ENCODE data around the gene BBLN.

Gene BBLN

DNA sequence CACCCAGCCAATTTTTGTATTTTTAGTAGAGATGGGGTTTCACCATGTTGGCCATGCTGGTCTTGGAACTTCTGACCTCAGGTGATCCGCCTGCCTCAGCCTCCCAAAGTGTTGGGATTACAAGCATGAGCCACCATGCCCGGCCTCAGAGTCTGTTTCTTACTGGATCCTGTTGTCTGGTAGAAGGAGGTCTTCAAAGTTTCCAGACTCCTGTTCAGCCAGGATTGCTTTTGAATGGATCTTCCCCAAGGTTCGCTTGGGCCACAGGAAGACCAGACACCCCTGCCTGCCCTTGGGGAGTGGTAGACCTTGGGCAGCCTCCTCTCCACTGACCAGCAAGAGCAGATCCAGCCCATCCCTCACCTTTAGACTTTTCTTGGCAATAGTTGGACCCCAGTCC, 18.5 kb upstream of the BBLN start:
- no peak for DNase-seq (ENCODE audit: low read depth)
- TF ChIP-seq POLR2A (IDR thresholded peaks at IDR 0.05; ENCODE audit: extremely low read depth, insufficient read length) (no peak), MYC (IDR thresholded peaks at IDR 0.05; ENCODE audit: low read depth, low read length) (no peak)
- TF ChIP-seq, protein P1, sequence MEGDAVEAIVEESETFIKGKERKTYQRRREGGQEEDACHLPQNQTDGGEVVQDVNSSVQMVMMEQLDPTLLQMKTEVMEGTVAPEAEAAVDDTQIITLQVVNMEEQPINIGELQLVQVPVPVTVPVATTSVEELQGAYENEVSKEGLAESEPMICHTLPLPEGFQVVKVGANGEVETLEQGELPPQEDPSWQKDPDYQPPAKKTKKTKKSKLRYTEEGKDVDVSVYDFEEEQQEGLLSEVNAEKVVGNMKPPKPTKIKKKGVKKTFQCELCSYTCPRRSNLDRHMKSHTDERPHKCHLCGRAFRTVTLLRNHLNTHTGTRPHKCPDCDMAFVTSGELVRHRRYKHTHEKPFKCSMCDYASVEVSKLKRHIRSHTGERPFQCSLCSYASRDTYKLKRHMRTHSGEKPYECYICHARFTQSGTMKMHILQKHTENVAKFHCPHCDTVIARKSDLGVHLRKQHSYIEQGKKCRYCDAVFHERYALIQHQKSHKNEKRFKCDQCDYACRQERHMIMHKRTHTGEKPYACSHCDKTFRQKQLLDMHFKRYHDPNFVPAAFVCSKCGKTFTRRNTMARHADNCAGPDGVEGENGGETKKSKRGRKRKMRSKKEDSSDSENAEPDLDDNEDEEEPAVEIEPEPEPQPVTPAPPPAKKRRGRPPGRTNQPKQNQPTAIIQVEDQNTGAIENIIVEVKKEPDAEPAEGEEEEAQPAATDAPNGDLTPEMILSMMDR (IDR thresholded peaks at IDR 0.05; ENCODE audit: low read depth, low read length): no peak
- TF ChIP-seq, protein P2, sequence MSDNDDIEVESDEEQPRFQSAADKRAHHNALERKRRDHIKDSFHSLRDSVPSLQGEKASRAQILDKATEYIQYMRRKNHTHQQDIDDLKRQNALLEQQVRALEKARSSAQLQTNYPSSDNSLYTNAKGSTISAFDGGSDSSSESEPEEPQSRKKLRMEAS (IDR thresholded peaks at IDR 0.05; ENCODE audit: low read depth, low read length): no peak
- no peak overlapping the region for H3K4me3 ChIP-seq (ENCODE audit: low read depth, low read length)

DNA sequence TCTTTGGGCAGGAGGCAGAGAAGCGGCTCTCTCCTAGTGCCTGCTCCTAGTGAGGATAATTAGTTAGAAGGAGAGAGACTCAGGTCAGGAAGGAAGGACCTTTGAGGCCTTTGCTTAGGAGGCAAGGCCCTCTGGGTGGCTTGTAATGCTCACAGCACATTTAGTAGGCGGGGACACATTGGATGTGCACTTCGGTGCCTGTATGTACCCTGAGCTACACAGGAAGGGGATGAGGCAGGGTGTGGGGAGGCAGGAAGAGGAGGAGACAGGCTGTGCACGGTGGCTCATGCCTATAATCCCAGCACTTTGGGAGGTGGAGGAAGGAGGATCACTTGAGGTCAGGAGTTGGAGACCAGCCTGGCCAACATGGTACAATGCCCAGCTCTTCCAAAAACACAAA, 18.0 kb upstream of the BBLN start:
- no peak for DNase-seq (ENCODE audit: low read depth)
- H3K4me3 ChIP-seq (ENCODE audit: low read depth, low read length): no peak overlapping the region
- TF ChIP-seq, protein P2 (IDR thresholded peaks at IDR 0.05; ENCODE audit: low read depth, low read length): no peak
- TF ChIP-seq MYC (IDR thresholded peaks at IDR 0.05; ENCODE audit: low read depth, low read length) (no peak), POLR2A (IDR thresholded peaks at IDR 0.05; ENCODE audit: extremely low read depth, insufficient read length) (no peak)
- TF ChIP-seq, protein P1 (IDR thresholded peaks at IDR 0.05; ENCODE audit: low read depth, low read length): no peak

DNA sequence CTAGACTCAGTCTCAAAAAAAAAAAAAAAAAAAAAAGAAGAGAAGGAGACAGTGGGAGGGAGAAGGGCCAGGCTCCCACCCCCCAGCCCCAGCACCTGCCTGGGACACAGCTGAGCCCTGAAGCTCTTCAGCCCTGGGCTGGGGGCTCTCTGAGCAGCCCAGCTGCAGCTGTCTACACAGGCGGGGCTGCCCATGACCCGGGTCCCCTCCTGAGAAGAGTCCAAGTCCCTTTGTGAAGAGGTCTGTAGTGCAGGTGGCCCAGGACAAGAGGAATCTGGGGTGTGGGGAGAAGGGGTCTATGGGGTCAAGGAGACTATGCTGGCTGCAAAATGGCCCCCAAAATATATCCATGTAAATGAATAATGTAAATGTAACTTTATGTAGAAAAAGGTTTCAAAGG, 17.5 kb upstream of the BBLN start:
- TF ChIP-seq, protein P2 (IDR thresholded peaks at IDR 0.05; ENCODE audit: low read depth, low read length): no peak
- TF ChIP-seq, protein P1 (IDR thresholded peaks at IDR 0.05; ENCODE audit: low read depth, low read length): no peak
- TF ChIP-seq MYC (IDR thresholded peaks at IDR 0.05; ENCODE audit: low read depth, low read length) (no peak), POLR2A (IDR thresholded peaks at IDR 0.05; ENCODE audit: extremely low read depth, insufficient read length) (no peak)
- no peak for DNase-seq (ENCODE audit: low read depth)
- H3K4me3 ChIP-seq (ENCODE audit: low read depth, low read length): no peak overlapping the region

DNA sequence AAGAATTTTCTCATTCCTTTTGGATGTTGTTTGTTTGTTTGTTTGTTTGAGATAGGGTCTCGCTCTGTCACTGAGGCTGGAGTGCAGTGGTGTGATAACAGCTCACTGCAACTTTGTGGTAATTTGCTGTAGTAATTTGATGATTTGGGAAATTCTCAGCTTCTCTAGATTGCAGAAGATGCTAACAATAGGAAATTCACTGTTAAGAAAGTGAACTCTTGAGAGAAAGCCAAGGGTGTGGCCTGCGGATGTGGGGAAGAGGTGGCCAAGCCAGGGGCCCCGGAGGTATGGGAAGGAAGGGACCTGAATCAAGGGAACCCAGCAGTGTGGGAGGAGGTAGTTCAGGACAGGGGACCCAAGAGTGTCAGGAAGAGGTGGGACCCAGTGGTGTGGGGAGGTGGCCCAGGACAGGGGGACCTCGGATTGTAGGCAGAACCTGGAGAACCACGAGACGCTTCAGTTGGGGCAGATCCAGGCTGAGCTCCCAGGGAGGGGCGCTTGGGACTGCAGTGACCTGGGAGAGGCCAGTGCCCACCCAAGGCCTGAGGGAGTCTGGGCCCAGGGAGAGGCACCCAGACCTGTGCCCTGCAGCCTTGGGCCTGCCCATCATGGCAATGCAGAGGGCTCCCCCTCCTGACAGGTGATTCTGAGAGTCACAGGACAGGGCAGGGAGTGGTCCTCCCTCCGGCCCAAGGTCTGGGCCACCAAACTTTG, 16.4 kb upstream of the BBLN start:
- no peak for DNase-seq (ENCODE audit: low read depth)
- TF ChIP-seq, protein P2 (IDR thresholded peaks at IDR 0.05; ENCODE audit: low read depth, low read length): no peak
- TF ChIP-seq POLR2A (IDR thresholded peaks at IDR 0.05; ENCODE audit: extremely low read depth, insufficient read length): no peak
- no peak for TF ChIP-seq MYC (IDR thresholded peaks at IDR 0.05; ENCODE audit: low read depth, low read length)
- TF ChIP-seq, protein P1 (IDR thresholded peaks at IDR 0.05; ENCODE audit: low read depth, low read length): no peak
- no peak overlapping the region for H3K4me3 ChIP-seq (ENCODE audit: low read depth, low read length)

DNA sequence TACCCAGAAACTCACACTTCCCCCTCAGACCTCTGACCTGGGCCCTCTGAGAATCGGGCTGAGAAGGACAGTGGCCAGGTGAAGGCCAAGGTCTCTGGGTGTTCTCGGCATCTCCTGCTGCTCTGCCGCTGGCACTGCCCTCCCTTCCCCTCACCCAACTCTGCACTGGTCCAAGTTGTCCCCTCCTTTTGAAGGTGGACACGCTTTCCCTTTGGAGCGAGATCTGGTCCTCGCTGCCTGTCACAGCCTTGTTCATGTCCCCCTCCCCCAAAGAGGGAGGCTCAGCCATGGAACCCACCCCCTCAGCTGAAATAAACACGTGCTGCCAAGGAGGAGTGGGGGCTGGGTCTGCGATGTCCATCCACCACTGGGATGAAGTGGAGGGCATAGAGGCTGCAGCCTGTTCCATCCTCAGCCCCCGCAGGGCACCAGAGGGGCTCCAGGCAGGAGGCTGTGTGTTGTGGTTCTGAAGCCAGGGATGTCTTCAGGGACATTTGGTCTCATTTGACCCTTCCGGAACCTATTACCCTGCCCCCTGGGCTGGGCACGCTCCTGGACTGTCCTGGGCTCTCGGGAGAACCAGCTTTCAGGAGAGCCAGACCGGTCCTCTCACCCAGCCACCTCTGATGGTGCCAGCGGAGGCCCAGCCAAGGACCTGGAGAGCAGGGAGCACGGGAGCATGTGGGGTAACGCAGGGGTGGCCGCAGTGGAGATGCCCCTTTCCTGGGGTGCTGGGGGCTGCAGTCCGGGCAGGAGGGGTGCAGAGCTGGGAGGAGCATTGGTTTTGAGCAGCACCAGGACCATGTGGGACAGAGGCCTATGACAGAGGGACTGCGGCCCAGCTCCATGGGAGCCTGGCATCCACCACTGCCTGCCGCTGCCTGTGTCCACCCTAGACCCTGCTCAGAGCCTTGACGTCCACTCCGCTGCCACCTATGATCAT, 15.6 kb upstream of the BBLN start:
- TF ChIP-seq, protein P2 (IDR thresholded peaks at IDR 0.05; ENCODE audit: low read depth, low read length): no peak
- no peak for TF ChIP-seq POLR2A (IDR thresholded peaks at IDR 0.05; ENCODE audit: extremely low read depth, insufficient read length)
- TF ChIP-seq MYC (IDR thresholded peaks at IDR 0.05; ENCODE audit: low read depth, low read length): no peak
- TF ChIP-seq, protein P1 (IDR thresholded peaks at IDR 0.05; ENCODE audit: low read depth, low read length): no peak
- no peak overlapping the region for H3K4me3 ChIP-seq (ENCODE audit: low read depth, low read length)
- no peak for DNase-seq (ENCODE audit: low read depth)

Measured in NB4 (cell line).